ENCODE measurements around the gene C22orf39.

GRCh38 chr22:19397734-19398104 lies 49.8 kb downstream of the C22orf39 start:
- TF ChIP-seq CTCF (IDR thresholded peaks at IDR 0.05), result no peak
- TF ChIP-seq POLR2A (IDR thresholded peaks at IDR 0.05), result no peak
- no peak for TF ChIP-seq POLR2AphosphoS5 (IDR thresholded peaks at IDR 0.05)

Measured in breast epithelium (tissue), 3 donors.